GM19455 (cell line): ENCODE measurements around the gene TFB1M.

Experiments used
- ATAC-seq: cut with Tn5 transposase; IDR thresholded peaks from one replicate; pipeline ENCODE4 v1.9.1; 2021; ENCODE audit not compliant: unreplicated experiment

Gene TFB1M

GRCh38 chr6:155267411-155267810, 46.9 kb downstream of the TFB1M start:
- ATAC-seq = no peak

- no peak for ATAC-seq
Observed at GRCh38 chr6:155265843-155266535, 48.3 kb downstream of the TFB1M start.

- ATAC-seq = no peak
Observed at GRCh38 chr6:155264693-155265320, 49.5 kb downstream of the TFB1M start.

DNA sequence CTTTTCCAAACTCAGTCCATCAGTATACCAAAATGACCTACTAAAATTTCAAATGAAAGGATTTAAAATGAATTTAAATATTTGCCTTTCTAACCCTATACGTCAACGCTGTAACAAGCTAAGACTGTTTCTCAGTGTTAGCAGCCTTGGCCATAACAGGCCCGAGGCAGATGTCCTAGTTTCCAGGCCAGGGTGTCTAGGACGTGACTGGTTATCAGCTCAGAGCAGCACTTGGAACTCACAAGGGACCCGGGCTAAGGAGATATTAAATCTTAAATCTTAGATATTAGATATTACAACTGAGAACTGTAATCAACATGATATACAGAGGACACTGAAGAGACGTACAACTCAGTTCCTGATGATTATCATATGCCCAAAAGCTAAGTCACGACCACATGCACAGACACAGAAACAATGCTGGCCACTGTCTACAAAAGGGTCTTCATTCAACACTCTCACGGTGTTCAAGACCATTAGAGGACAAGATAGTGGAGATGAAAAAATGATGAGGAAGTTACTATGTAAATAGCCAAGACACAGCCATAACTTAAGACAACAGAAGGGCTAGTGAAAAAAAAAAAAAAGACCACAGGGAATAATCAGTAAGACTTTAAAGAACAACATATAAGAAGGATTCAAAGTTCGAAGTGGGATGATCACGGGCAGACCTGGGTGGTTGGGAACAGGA, 50.8 kb downstream of the TFB1M start, which contains the start of gene CLDN20:
TSS of gene CLDN20 (plus strand) at position 641 of the 691 bp plus-strand sequence. CDS start 11,707 bp downstream, outside the sequence.
- no peak for ATAC-seq

DNA sequence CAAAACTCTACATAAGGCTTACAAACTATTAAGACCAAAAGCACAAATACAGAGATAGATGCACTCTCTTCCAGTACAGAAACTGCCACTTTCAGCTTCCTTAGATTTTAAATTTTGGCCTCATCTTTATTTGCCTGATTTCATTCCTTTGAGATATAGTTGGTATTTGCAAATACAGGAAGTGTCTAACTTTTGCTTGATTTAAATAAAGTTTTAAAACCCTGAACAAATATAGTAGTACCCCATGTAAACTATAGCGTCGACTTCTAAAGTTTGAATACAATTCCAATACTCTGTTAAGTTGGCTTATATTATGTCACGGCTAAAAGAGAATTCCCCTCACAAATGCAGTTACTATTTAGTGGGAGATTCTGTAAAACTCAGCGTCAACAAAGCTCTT, 51.6 kb downstream of the TFB1M start:
- ATAC-seq = no peak

- no peak for ATAC-seq
Observed at GRCh38 chr6:155261111-155261900, 53.0 kb downstream of the TFB1M start.

DNA sequence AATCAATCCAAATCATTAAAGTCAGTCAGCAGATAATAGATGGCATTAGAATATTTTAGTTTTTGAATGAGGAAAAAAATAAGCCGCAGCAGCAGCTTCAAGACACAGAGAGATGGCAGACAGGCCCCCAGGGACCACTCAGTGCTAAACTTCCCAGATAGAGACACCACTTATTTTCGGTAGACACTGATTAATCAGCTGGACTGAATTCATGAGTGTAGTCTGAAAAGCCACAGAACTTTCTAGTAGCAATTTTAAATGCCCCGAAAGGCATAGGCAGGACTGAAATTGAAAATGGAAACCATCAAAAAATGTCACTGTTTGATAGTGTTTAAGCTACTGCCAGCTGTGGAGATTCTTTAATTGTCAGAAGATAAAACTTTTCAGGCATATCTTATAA, 53.6 kb downstream of the TFB1M start:
- ATAC-seq = peak; percentile 60

GRCh38 chr6:155259897-155260296, 54.4 kb downstream of the TFB1M start:
- ATAC-seq = no peak

DNA sequence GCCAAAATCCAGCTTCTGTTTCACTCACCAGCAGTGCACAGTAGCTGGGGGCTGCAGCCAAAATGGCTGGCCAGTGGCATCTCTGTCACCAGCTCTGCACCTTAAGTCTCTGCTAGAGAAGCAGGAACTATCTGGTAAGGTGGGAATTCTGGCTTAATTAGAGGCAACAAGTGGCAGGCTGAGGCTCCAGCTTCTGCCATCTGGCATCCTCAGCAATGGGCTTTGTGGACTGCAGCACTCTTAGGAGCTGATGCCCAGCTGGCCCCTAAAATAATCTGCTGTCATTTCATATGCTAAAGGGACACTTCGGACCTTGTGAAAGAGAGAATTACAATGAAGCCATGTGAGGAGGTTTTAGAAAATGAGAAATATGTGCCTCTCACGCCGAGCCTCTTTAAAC, 55.1 kb downstream of the TFB1M start:
- no peak for ATAC-seq

DNA sequence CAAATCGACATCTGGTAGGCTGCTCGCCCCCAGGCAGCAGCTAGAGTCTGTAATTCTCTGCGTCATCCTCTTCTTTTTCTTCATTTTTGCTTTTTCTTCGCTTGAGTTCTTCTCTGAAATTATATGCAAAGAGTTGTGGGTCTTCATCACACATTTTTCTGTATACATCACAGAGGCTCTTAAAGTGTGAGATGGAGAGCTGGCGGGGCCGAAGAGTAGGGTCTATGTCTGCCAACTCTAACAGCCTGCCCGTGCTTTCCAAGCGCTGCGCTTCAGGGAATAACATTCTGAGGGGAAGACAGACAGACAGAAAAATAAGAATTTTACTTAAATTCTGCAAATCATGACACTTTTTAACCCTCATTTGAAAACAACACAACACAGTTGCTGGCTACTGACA, 56.5 kb downstream of the TFB1M start:
- no peak for ATAC-seq

DNA sequence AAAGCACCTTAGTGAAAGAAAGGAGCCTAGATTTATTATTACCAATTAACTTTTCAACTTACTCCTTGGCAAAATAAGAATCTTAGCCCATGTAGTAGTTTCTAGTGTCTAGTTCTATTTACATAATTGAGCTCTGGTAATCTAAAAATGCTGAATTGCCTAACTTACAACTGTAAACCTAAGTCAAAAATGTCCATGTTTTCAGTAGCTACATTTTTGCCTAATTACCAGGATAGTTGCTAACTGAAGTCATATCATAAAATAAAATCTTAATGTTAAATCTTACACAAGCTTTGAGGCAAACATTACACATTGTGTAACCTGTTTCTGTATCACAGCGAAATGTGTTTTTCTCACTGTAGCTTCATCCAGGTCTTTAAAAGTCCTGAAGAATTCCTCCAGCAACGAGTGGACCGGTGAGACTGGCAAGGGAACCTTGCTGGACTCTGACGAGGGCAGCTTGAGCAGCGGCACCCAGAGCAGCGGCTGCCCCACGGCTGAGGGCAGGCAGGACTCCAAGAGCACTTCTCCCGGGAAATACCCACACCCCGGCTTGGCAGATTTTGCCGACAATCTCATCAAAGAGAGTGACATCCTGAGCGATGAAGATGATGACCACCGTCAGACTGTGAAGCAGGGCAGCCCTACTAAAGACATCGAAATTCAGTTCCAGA, 58.0 kb downstream of the TFB1M start:
- no peak for ATAC-seq

- no peak for ATAC-seq
Observed at GRCh38 chr6:155254139-155254538, 60.1 kb downstream of the TFB1M start.

- ATAC-seq = no peak
Observed at GRCh38 chr6:155253337-155253736, 60.9 kb downstream of the TFB1M start.

DNA sequence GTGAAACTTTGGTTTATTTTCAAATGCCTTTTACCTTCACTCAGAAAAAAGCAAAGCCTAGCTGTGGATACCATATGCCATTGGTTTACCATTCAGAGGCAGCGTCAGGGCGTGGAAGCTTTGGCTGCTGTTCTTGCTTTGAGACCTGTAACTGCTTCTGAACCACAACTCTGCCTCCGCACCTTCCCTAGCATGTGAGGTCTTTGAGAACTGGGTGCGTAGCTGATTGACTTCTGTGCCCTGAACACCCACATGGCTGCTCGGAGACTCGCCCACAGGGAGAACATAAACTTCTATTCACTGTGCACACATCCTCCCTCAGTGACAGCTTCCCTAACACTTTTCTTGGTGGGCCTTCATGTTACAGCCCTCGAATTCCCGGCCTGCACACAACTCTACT, 61.7 kb downstream of the TFB1M start:
- no peak for ATAC-seq

- no peak for ATAC-seq
Observed at GRCh38 chr6:155250701-155251381, 63.4 kb downstream of the TFB1M start.

- ATAC-seq = peak; percentile 80
Observed at GRCh38 chr6:155248008-155249001, 66.0 kb downstream of the TFB1M start.

DNA sequence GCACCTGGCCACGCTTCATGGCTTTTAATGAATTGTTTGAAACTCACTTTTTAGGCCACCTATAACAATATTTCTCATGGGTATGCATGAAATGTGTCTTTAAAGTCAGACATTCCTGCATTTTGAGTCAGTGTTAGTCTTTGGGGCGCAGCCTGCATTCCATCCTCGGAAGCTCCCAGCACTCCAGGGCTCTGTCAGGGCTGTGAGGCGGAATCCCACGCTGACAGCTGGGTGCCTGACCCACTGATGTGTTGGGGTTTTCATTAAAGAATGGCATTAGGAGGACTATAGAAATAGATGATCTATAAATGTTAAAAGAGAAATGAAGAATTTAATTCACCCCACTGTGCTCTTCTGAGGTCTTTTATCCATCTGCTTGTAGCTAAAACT, 66.7 kb downstream of the TFB1M start:
- no peak for ATAC-seq

DNA sequence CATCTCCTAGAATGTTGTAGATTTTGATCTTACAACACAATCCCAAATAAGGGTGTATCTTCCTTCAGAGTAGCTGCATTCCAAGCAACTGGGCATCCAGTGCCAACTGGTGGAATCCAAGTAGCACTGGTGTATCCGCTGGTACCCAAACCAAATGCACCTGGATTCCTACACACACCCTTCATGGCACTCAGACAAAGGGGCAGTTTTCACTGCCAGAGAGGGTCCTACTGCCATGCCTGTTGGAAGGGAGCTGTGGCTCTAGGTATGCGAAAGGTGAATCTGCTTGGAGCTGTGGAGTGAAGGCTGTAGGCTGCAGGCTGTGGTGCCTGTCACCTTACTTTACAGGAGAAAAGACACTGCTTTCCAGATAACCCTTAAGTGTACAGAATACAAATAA, 67.5 kb downstream of the TFB1M start:
- no peak for ATAC-seq

DNA sequence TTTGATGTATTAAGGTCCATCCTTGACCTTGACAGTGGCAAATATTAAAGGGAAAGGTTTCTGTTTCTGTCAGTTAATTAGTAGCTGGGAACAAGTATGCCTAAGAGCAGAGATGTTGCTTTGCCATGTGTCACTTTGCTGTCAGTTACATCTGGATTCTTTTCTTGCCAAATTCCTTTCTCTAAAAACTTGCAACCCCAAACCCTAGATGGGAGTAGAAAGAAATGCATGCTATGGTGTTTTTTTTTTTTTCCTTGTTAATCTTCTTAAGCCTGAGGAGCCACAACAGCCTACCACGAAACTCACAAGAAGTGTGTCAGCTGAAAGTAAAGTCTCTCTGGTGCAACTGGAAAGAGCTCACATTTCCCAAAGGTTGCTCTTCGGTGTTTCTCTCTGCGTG, 68.5 kb downstream of the TFB1M start:
- no peak for ATAC-seq
